Hepatocyte (in vitro differentiated cells): Measurements from ENCODE around the gene FRAS1. TPM values are rescaled to one million over a fixed set of nuclear protein-coding genes. Genes with fewer than 3 reads are reported as not detected.

Experiments used
- DNase-seq: peaks from one replicate; pipeline ENCODE4 v3.0.0-alpha.2; 2016; ENCODE audit warnings: low spot score
- H2AFZ ChIP-seq: fragments of 200-600 bp; sonication (generic); 2 replicates; pipeline ENCODE4 v1.6.0; 2016; ENCODE audit warnings: antibody characterized with exemption, mild to moderate bottlenecking
- H3K27ac ChIP-seq: fragments of 200-600 bp; sonication (generic); 2 replicates; pipeline ENCODE4 v1.5.1; 2016; ENCODE audit warnings: mild to moderate bottlenecking
- H3K27me3 ChIP-seq: fragments of 200-600 bp; sonication (generic); 2 replicates; pipeline ENCODE4 v1.6.1; 2016
- H3K36me3 ChIP-seq: fragments of 200-600 bp; sonication (generic); replicated peaks from 2 replicates; pipeline ENCODE4 v1.5.1; 2016; ENCODE audit warnings: low read depth; ENCODE audit not compliant: insufficient read depth
- H3K4me1 ChIP-seq: fragments of 200-600 bp; sonication (generic); 2 replicates; pipeline ENCODE4 v1.5.1; 2016; ENCODE audit warnings: mild to moderate bottlenecking, moderate library complexity; ENCODE audit not compliant: insufficient read depth
- H3K4me2 ChIP-seq: fragments of 200-600 bp; sonication (generic); 2 replicates; pipeline ENCODE4 v1.6.0; 2016
- H3K4me3 ChIP-seq: fragments of 200-600 bp; sonication (generic); 2 replicates; pipeline ENCODE4 v1.5.1; 2016; ENCODE audit warnings: mild to moderate bottlenecking
- H3K79me2 ChIP-seq: fragments of 200-600 bp; sonication (generic); 2 replicates; pipeline ENCODE4 v1.6.0; 2017; ENCODE audit warnings: mild to moderate bottlenecking
- H3K9me2 ChIP-seq: fragments of 200-600 bp; sonication (generic); replicated peaks from 2 replicates; pipeline ENCODE4 v1.6.0; 2017; ENCODE audit warnings: mild to moderate bottlenecking; ENCODE audit not compliant: insufficient read depth
- H3K9me3 ChIP-seq: fragments of 200-600 bp; sonication (generic); 2 replicates; pipeline ENCODE4 v1.5.1; 2016; ENCODE audit warnings: low read depth, mild to moderate bottlenecking
- H4K20me1 ChIP-seq: fragments of 200-600 bp; sonication (generic); 2 replicates; pipeline ENCODE4 v1.6.0; 2016; ENCODE audit warnings: mild to moderate bottlenecking; ENCODE audit not compliant: insufficient read depth, poor library complexity, severe bottlenecking
- EZH2 ChIP-seq: fragments of 200-600 bp; sonication (generic); IDR thresholded peaks from 2 replicates; pipeline ENCODE4 v1.6.1; 2016; ENCODE audit warnings: antibody characterized with exemption, mild to moderate bottlenecking, borderline replicate concordance
- EZH2phosphoT487 ChIP-seq: fragments of 200-600 bp; sonication (generic); IDR thresholded peaks from one replicate; pipeline ENCODE4 v1.6.1; 2018; ENCODE audit warnings: antibody characterized with exemption, mild to moderate bottlenecking, low read depth, moderate library complexity; ENCODE audit not compliant: unreplicated experiment, severe bottlenecking
- WGBS: methylation state at CpG from one replicate; pipeline ENCODE4 v1.1.6; 2016; ENCODE audit warnings: low lambda C conversion rate; ENCODE audit errors: missing lambda C conversion rate; 5-methylcytosine and 5-hydroxymethylcytosine counted together
- polyA plus RNA-seq: library from polyadenylated mRNA; unstranded; fragments of >200 nt; fragmentation: Nextera tagmentation; extraction: Ambion mirVana; gene quantifications from 2 replicates; pipeline ENCODE4 v1.2.1, GENCODE V29; 2016
- total RNA-seq: library from RNA; depleted of rRNA; stranded (reverse); fragments of >200 nt; gene quantifications from 2 replicates; pipeline ENCODE4 v1.2.3, GENCODE V29; 2014
- TF ChIP-seq, protein P1 (sequence below): fragments of 200-600 bp; sonication (generic); IDR thresholded peaks from 2 replicates; pipeline ENCODE4 v1.5.1; 2016; ENCODE audit warnings: antibody characterized with exemption, mild to moderate bottlenecking; ENCODE audit not compliant: poor library complexity

Gene FRAS1
- total and polyA plus RNA-seq, 2 experiments from 2014 or later, result 9.3 to 38.5 TPM

DNA sequence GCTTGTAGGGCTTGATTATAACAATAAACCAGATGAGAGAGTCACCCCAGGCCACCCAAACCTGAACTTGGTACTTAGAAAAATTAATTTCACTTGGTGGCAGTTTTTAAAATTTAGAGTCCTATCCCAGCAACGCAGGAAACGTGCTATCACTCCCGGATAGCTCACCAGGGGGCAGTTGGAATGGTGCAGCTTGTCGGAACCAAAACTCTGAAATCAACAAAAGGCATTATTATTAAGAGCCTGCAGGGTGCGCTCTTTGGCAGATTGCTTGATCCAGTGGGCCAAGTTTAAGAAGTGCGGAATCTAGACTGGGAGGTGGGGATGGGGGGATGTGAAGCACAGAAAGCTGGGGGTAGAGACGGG, 2.4 kb downstream of the FRAS1 start:
- Histone ChIP-seq H3K9me3 (no peaks in the 10 kb centered on the region), H2AFZ (peak overlapping the region; percentile 72)

DNA sequence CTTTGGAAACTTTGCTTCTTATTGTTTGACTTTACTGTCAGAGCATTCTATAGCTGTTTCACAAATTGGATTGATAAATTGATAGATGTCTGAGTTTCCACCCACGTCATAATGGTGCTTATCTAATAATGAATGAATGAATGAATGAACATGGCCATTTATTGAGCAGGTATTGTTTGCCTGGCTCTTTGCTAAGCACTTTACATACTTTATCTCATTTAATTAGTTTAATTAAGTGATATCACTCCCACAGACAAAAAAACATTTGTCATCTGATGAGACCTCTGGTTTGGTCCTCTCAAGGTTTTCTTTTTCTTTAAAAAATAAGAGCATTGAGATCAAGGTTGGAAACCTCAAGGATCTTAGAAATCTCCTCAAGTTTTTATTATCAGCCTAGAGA, 2.8 kb downstream of the FRAS1 start:
- Histone ChIP-seq H3K4me3 (no peak overlapping the region), H3K27ac (no peak overlapping the region), H3K79me2 (peaks cover 48% of the 10 kb centered on the region), H3K9me3 (no peaks in the 10 kb centered on the region), H3K27me3 (no peaks in the 10 kb centered on the region), H3K36me3 (no peaks in the 10 kb centered on the region), H3K9me2 (no peaks in the 10 kb centered on the region), H3K4me2 (peak overlapping the region; percentile 94), H4K20me1 (no peaks in the 10 kb centered on the region), H3K4me1 (no peaks in the 10 kb centered on the region), H2AFZ (no peak overlapping the region)
- TF ChIP-seq EZH2phosphoT487, result no peak
- no peak for DNase-seq
- WGBS, result 69% methylated on average over 1 of the region's 1 CpG

More for the DNA sequence above, 2.4 kb downstream of the FRAS1 start:
- no peaks in the 10 kb centered on the region for H4K20me1 ChIP-seq
- TF ChIP-seq, protein P1, sequence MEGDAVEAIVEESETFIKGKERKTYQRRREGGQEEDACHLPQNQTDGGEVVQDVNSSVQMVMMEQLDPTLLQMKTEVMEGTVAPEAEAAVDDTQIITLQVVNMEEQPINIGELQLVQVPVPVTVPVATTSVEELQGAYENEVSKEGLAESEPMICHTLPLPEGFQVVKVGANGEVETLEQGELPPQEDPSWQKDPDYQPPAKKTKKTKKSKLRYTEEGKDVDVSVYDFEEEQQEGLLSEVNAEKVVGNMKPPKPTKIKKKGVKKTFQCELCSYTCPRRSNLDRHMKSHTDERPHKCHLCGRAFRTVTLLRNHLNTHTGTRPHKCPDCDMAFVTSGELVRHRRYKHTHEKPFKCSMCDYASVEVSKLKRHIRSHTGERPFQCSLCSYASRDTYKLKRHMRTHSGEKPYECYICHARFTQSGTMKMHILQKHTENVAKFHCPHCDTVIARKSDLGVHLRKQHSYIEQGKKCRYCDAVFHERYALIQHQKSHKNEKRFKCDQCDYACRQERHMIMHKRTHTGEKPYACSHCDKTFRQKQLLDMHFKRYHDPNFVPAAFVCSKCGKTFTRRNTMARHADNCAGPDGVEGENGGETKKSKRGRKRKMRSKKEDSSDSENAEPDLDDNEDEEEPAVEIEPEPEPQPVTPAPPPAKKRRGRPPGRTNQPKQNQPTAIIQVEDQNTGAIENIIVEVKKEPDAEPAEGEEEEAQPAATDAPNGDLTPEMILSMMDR, result peak; percentile 84
- no peak for TF ChIP-seq EZH2phosphoT487
- no peak for TF ChIP-seq EZH2
- no peaks in the 10 kb centered on the region for H3K36me3 ChIP-seq
- DNase-seq, result peak; percentile 90
- peak overlapping the region; percentile 85 for H3K27ac ChIP-seq
- peak overlapping the region; percentile 94 for H3K4me2 ChIP-seq
- H3K27me3 ChIP-seq, result no peaks in the 10 kb centered on the region
- H3K79me2 ChIP-seq, result peaks cover 44% of the 10 kb centered on the region
- peak overlapping the region; percentile 88 for H3K4me3 ChIP-seq
- H3K4me1 ChIP-seq, result no peaks in the 10 kb centered on the region
- H3K9me2 ChIP-seq, result no peaks in the 10 kb centered on the region
- WGBS, result 4% methylated on average over 7 of the region's 7 CpGs

DNA sequence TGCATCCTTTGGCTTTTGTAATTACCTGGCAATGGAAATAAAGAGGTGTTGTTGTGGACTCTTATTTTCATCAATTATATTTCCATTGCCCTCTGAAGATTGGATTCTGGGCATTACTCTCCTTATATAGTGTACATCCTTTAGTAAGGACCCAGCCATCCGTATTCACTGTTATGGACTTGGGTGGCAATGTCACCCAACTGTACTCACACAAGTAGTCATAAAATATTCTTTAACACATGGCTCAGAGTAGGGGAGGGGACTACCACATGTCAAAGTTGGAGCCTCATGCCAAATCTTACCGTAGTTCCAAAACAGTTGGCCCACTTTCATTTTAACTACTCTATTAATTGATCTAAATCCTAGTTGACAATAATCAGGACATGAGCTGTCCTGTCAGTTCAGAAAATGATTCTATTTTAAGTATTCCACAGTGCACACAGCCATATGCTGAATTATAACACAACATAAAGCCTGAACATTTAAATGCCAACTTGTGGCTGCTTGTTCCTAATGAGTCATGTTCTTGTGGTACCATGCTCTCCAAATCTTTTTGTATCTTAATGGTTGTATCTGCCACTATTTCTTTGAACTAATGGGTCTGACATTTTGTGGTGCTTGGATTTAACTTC, 4.9 kb downstream of the FRAS1 start:
- WGBS, result 91% methylated on average over 2 of the region's 2 CpGs
- no peak overlapping the region for H3K4me3 ChIP-seq
- no peaks in the 10 kb centered on the region for H3K9me2 ChIP-seq
- H3K4me1 ChIP-seq, result no peaks in the 10 kb centered on the region
- no peak overlapping the region for H3K27ac ChIP-seq
- H4K20me1 ChIP-seq, result no peaks in the 10 kb centered on the region
- H3K27me3 ChIP-seq, result no peaks in the 10 kb centered on the region
- DNase-seq, result no peak
- H3K36me3 ChIP-seq, result no peaks in the 10 kb centered on the region
- TF ChIP-seq, protein P1, result no peak
- no peak for TF ChIP-seq EZH2
- no peak for TF ChIP-seq EZH2phosphoT487
- H2AFZ ChIP-seq, result no peak overlapping the region
- no peaks in the 10 kb centered on the region for H3K9me3 ChIP-seq
- no peak overlapping the region for H3K4me2 ChIP-seq
- peaks cover 48% of the 10 kb centered on the region for H3K79me2 ChIP-seq

DNA sequence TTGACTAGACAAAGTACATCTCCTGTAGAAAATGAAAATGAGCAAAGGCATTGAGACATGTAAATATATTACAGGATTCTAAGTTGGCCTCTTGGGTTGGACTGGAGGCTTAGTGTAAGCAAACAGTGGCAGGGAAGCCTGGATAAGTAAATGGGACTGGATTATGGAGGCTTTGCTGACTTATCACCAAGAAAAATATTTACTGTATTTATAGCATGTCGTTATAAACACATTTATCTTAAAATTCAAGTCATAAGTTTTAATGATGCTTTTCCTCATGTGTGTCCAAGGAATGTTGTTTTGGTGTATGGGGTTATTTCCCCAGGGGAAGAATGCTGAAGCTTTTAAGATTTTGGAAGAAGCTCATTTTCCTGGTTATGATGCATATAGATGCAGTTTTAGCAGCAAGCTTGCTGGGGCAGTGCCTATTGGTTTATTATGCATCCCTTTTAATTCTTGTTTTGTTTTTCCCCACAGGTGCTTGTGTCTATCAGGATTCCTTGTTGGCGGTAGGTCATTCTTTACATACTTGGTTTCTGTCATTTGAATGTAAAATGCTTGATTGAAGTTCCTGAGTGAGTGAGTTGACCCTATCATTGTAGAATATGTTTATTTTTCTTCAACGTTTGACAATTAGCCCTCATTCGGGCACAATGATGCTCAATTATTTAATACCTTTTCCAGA, 8.5 kb downstream of the FRAS1 start:
- WGBS, result 59% methylated on average over 4 of the region's 4 CpGs
- Histone ChIP-seq H3K27ac (no peak overlapping the region), H3K9me2 (no peaks in the 10 kb centered on the region), H3K27me3 (no peaks in the 10 kb centered on the region), H3K36me3 (no peaks in the 10 kb centered on the region), H3K4me3 (no peak overlapping the region), H4K20me1 (no peaks in the 10 kb centered on the region), H3K4me1 (no peaks in the 10 kb centered on the region), H3K9me3 (no peaks in the 10 kb centered on the region), H3K79me2 (peaks cover 28% of the 10 kb centered on the region), H3K4me2 (peak overlapping the region; percentile 3), H2AFZ (no peak overlapping the region)
- peak; percentile 36 for DNase-seq
- peak; percentile 96 for TF ChIP-seq EZH2phosphoT487
- no peak for TF ChIP-seq EZH2
